GM19328 (cell line): ENCODE measurements around the gene ID1.

Experiments used
- ATAC-seq: cut with Tn5 transposase; IDR thresholded peaks from one replicate; pipeline ENCODE4 v1.9.1; 2021; ENCODE audit warnings: mild to moderate bottlenecking, moderate library complexity; ENCODE audit not compliant: unreplicated experiment

The ID1 gene, protein sequence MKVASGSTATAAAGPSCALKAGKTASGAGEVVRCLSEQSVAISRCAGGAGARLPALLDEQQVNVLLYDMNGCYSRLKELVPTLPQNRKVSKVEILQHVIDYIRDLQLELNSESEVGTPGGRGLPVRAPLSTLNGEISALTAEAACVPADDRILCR

DNA sequence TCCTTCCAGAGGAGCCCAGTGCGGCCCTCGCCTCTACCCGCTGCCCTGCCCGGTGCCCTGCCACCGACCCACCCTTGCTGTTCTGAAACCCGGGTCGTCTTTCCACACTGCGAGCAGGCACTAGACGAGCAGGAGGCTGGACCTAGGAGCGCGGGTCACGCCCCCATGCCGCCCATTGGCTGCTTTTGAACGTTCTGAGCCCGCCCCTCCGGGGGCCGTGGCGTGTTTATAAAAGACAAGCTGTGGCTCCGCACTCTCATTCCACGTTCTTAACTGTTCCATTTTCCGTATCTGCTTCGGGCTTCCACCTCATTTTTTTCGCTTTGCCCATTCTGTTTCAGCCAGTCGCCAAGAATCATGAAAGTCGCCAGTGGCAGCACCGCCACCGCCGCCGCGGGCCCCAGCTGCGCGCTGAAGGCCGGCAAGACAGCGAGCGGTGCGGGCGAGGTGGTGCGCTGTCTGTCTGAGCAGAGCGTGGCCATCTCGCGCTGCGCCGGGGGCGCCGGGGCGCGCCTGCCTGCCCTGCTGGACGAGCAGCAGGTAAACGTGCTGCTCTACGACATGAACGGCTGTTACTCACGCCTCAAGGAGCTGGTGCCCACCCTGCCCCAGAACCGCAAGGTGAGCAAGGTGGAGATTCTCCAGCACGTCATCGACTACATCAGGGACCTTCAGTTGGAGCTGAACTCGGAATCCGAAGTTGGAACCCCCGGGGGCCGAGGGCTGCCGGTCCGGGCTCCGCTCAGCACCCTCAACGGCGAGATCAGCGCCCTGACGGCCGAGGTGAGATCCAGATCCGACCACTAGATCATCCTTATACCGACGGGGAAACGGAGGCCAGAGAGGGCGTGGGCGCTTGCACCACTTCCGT, at the start of gene ID1:
TSS of gene ID1 (plus strand) at position 259 of the 871 bp plus-strand sequence. CDS start at position 358, 99 bp downstream.
- peak; percentile 89 for ATAC-seq

DNA sequence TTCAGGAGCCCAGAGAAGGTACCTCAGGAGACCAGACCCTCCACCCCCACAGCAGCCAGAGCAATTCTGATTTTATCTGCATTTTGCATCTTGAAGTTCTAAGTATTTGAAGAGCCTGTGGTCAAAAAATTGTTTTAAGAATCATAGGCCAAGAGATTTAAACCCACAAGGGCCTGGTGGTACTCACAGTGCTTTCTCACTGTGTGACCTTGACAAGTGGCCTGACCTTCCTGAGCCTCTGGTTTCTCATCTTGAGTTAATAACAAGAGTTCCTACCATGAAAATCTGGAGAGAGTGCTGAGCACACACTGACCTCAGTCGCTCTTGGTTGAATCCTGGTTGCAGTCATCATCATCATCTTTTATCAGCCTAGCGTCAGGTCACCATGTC, 45.4 kb upstream of the ID1 start:
- ATAC-seq: no peak

DNA sequence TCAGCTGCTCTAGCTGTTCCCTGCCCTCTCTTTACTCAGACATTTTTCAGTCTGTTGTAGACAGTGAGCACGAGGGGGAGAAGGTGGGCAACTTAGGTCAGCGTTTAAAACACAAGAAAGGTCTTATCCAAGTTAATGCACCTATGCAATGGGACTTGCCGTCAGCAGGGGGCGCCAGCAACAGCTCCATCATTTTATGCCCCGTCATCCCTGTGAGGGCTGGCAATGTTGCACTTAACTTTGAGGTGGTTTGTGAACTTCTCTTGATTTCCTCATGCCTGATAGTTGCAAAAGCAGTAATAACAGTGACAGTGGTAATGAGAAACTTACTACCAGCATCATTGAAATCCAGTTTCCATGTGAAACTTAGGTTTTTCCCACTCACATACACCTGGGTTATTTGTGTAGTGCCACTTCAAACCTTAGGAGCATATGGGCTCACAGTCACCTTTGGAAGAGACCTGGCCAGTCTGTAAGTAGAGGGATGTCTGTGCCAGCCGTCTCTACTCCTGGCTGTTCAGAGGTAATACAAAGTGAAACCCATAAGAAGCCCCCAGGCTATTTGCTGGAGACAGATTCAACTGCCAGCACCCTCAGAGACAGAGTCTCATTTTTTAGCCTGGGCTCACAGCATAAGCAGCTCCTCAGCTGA, 44.9 kb upstream of the ID1 start:
- ATAC-seq: no peak

DNA sequence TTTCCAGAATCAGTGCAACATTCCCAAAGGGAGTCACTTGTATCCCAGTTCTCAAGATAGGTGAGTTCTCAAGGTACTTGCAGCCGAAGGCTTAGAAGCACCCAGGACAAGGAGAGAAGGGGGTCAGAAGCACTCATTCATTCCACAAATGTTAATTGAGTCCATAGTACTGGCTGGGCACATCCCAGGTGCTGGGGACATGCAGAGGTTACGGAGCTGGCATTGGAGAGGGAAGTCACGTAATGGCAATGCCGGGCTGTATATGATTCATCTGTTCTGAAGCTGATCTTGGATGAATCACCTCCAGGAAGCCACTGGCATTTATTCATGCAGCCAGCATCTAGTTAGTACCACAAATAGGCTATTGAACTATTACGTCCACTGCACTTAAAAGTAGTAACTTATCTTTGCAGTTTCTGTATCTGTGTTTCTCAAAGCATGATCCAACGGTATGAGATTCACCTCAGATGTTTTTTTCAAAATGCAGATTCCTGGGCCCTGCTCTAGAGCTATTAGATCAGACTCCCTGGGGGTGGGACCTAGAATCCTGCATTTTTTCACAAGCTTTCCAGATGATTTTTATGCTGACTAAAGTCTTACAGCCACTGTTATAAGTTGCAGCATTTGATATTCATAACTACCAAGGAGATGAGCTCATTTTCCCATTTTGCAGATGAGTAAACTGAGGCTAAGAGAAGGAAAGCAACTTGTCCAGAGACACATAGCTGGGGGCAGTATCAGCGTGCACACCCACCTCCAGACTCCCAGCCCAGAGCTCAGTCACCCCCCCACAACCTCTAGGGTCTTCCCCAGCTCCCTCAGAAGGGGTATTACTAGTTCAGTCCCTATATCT, 44.1 kb upstream of the ID1 start:
- ATAC-seq: no peak

DNA sequence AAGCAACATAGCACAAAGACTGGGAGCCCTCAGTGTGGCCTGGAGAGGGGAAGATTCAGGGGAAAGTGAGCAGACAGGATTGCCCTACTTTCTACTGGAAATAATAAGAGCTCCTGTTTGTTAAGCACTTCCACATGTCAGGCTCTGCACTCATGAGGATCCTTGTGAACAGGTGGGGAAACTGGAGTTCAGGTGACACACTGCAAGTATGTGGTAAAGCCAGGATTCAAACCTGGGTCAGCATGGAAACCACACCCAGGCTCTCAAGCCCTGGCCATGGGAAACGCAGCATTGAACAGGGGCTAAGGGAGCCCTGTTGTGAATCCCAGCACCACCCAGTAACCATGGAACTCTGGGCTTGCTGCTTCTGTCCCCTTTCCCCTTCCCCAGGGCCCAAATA, 42.8 kb upstream of the ID1 start:
- ATAC-seq: no peak

DNA sequence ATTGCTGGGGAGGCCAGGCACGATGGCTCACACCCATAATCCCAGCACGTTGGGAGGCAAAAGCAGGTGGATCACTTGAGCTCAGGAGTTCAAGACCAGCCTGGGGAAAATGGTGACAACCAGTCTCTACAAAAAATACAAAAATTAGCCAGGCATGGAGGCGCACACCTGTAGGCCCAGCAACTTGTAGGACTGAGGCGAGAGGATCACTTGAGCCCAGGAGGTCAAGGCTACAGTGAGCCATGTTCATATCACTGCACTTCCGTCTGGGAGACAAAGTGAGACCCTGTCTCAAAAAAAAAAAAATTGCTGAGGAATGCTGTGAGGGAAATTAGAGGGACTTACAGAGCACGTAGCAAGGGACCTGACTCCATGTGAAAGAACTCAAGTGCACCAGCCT, 40.8 kb upstream of the ID1 start:
- no peak for ATAC-seq

DNA sequence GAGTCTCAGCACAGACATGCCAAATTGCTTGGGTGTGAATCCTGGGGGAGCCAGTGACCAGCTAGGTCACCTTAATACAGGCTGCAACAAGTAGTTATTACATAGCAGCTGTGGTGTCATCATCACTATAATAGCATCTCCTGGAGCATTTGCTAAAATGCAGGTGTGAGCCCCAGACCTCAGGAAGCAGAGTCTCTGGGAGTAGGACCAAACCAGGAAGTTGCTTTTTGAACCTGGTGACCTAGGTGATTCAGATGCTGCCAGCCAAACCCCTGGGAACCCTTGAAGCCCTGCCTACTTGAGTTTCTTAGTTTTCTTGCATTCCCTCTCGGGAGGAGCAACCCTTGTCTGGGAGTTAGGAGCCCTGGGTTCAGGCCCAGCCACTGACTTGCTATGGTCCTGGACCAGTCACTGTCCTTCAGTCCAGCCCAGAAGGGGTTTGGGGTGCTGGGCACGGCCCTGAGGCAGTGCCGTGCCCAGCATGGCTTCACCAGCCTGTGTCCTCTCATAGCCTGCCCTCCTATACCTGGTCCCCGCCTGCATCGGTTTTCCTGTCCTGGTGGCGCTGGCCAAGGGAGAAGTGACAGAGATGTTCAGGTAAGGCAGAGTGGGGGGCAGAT, 39.3 kb upstream of the ID1 start:
- no peak for ATAC-seq

DNA sequence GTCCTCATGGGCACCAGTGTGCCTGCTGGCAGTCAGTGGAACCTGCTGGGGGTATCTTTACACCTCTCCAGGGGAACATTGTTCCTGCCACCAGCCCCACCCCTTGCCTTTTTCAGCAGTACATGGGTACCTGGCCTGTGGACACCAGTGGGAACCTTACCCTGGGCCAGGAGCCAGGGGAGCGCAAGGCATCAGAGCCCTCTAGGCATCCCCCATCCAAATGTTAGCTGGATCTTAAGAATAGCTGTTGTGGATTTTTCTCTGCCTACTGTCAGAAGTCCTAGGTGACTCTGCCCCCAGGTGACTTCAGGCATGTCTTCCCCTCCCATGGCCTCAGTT, 38.8 kb upstream of the ID1 start:
- ATAC-seq: no peak

DNA sequence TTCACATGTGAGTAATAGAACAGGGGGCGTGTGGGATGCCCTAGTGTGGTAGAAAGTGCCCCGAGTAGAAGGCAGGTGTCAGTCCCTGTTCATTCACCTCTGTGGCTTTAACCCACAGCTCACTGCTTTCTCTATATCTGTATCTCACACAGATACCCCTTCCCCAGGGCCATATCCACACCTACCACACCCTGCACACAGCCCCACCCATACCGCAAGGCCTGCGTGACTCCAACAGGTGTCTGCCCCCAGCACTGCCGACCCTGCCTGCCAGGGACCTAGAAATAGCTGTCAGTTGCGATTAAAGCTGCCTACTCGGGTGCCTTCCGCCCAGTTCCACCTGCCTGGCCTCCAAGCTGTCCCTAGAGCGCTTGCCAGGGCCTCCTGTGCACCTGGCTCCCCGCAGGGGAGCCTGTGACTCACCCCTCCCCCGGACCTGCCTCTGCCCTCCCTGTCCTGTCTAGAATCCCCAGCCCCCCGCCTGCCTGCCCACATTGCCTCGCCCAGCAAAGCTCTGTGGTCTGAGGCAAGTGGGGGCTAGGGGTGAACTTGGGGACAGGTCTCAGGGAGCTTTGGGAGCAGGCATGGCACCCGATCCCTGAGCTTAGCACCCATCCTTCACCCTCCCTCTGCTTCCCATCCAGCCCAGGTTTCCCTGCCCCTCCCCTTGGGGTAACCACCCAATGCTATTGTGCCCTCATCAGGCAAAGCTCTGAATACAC, 38.3 kb upstream of the ID1 start:
- no peak for ATAC-seq

DNA sequence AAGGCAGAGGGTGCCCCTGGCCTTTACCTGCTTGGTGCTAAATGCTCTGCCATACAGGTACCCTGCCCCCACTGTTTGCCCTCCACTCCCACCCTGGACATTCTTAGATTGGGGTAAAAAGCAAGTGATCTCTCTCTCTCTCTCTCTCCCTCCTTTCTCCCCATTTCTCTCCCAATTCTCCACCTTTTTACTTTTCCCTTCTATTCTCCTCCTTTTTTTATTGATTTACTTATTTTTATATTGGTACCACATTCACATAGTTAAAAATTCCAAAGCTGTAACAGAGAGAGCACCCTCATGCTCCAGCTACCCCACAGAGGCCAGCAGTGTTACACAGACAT, 37.7 kb upstream of the ID1 start:
- no peak for ATAC-seq

DNA sequence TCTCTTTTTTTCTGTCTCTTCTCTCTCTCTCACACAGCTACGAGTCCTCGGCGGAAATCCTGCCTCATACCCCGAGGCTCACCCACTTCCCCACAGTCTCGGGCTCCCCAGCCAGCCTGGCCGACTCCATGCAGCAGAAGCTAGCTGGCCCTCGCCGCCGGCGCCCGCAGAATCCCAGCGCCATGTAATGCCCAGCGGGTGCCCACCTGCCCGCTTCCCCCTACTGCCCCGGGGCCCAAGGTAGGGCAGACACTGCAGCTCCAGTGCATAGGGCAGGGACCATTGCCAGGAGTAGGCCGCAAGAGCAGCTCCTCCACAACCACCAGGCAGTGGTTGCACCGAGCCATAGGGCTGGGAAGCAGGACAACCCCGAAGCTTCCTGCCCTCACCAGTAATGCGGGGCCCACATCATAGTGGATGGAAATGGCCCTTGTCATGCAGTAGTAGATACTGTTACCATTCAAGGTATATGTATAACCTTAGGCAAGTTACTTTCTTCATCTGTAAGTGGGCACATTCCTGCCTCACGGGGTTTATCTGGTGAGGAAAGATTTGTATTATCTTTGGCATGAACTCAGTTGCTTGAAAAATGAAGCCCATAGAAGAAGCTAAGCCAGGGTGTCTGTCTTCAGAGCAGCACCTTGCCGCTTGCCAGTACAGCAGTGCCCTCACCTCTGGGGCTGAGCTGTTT, 36.9 kb upstream of the ID1 start:
- ATAC-seq: no peak

DNA sequence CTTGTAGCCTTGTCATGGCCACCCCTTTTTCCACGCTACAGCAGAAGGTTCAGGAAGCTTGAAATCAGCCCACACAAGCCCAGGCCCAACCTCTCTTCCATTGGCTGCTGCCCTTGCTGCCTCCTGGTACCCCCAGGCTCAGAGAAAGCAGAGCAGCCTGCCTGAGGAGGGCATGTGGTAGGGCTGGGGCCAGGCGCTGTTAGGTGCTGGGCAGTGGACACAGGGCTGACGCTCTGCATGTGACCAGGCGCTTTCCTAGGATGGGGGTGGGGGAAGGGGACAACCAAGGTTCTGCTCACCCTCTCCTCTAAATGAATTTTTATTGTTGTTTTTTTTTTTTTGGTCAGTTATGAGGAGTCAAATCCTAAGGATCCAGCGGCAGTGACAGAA, 36.3 kb upstream of the ID1 start:
- ATAC-seq: no peak

DNA sequence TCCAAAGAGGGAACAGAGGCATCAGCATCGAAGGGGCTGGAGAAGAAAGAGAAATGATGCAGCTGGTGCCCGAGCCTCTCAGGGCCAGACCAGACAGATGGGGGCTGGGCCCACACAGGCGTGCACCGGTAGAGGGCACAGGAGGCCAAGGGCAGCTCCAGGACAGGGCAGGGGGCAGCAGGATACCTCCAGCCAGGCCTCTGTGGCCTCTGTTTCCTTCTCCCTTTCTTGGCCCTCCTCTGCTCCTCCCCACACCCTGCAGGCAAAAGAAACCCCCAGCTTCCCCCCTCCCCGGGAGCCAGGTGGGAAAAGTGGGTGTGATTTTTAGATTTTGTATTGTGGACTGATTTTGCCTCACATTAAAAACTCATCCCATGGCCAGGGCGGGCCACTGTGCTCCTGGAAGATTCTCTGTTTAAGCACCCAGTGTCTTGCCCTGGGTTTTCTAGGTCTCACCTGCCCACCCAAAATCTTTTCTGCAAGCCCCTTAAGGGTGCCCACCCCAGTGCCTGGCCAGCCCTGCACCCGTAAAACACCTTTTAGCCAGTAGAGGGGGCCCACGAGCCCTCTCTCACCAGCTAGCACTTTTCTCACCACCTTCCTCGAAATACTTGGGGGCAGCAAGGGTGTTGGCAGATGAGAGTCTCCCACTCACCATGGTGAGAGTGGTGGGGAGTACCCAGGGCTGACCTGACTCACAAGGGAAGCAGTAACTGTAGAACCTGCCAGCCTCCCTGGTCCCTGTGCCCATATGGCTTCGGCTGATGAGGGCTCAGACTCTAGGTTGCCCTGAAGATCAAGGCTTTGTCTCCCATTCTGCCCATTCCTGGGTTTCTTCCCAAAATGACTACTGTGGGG, 35.7 kb upstream of the ID1 start:
- ATAC-seq: no peak

DNA sequence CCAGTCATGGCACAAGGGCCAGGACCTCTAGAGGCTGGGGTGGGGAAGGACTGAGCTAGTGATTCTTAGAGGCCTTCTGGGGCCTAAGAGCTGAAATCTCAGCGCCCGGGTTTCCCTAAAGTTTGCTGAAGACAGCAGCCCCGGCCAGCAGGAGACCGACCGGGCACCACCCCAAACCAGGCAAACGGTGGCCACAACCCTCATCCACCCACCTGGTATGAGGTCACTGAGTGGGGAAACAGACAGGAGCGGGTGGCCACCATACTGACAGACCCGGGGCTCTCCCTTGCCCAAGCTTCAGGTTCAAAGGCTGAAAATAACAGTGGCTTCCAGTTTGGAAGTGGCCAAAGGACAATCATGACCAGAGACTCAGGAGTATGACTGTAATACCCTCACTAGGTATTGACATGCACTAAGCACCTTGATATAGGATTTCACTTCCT, 35.0 kb upstream of the ID1 start:
- ATAC-seq: no peak

DNA sequence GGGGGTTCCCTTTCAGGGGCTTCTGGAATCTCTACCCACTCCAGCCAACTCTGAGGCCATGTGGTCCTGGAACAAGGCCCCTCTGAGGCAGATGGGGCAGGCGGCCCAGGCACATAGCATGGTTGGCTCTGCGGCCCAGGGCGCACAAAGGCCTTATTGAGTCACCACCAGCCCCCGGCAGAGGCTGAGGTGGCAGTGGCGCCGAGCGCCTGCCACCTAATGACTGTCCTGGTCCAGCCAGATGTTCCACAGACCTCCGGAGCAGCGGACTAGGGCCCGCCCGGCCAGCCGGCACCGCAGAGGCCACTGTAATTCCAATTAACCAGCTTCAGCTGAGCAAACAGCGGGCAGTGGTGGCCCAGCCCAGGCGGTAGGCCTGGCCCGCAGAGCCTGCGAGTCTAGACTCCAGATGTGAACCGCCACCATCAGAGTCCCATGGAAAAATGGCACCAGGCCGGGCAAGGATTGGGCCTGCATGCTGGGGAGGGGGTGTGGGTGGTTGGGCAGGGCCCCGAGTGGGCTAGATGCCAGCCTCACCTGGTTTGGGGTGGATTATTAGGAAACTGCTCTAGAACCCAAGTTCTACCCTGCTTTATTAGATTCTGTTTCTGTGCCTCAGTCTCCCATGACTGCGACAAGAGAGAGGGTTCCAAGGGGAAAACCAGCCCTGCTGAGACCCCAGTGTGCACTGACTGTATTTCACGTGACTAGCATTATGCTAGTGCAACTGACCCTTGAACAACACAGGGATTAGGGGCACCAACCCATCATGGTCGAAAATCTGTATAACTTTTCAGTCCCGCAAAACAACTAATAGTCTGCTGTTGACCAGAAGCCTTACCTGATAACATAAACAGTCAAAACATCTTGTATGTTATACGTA, 34.1 kb upstream of the ID1 start:
- no peak for ATAC-seq

DNA sequence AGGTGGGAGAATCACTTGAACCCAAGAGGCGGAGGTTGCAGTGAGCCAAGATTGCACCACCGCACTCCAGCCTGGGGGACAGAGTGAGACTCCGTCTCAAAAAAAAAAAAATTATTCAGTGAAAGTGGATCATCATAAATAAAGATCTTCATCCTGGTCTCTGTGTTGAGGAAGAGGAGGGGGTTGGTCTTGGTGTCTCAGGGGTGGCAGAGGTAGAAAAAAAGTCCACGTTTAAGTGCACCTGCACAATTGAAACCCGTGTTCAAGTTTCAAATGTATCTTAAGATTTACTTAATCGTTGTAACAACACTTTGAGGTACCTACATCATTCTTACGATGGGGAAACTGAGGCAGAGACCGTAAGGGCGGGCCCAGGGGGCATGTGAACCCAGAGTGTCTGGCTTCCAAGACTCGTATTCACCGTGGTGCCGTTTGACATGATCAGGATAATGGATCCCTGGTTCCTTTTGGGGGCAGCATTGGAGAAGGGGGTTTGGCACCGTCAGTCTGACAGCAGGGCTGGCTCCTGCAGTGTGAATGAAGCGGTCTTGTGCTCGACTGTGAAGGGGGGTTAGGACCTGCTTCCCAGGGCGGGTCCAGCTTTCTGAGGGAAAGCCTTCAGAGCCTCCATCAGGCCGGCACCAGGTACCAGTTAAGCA, 32.9 kb upstream of the ID1 start:
- peak; percentile 3 for ATAC-seq
